ENCODE measurements around the gene RAB3IL1. TPM values are rescaled to one million over a fixed set of nuclear protein-coding genes. Genes with fewer than 3 reads are reported as not detected.
"Not testable (repeated sequence)": the region's sequence is repeated elsewhere in the genome, so short reads cannot be mapped to it uniquely, and the experiment has no call there.

Gene RAB3IL1
- 6.6 and 7.9 TPM in 2 replicates for total RNA-seq (2014; rRNA removed)
- Bru-seq, nascent RNA = percentile 34 among the genes with signal in this experiment
- percentile 44 among the genes with signal in this experiment for BruChase-seq, experiment 1, labeled RNA remaining after a 6-hour chase
- percentile 40 among the genes with signal in this experiment for BruChase-seq, experiment 2, labeled RNA remaining after a 2-hour chase
- long read RNA-seq, partial matches to known transcripts = 3 of 11 reads
- long read RNA-seq, other reads (novel, unspliced or antisense) = 4 of 11 reads

- peak within 1 kb of the TSS; percentile 77 for H2AFZ ChIP-seq (ENCODE audit: low read length)
- H3K4me3 ChIP-seq (ENCODE audit: low read length) = peak within 1 kb of the TSS; percentile 74
- no peak within 1 kb of the TSS for H3K27ac ChIP-seq (ENCODE audit: low read length)
- no peaks in the 10 kb centered on the region for H3K36me3 ChIP-seq (ENCODE audit: low read depth, low read length)
- no peak for TF ChIP-seq EZH2 (IDR thresholded peaks at IDR 0.05; ENCODE audit: low read length, unreplicated experiment)
- no peak for TF ChIP-seq EZH2phosphoT487 (IDR thresholded peaks at IDR 0.05; ENCODE audit: borderline replicate concordance, low read length)
- TF ChIP-seq CTCF (conservative IDR thresholded peaks at IDR 0.05; ENCODE audit: low read depth, low read length) = no peak
- no peaks in the 10 kb centered on the region for H3K4me1 ChIP-seq (ENCODE audit: insufficient read depth, low read length)
- no peaks in the 10 kb centered on the region for H4K20me1 ChIP-seq (ENCODE audit: low read length)
- ChIA-PET CTCF (no interaction called here), POLR2A (ENCODE audit: unreplicated experiment) (interaction anchor here (0.6 kb wide), 1 partner anchor 64 kb away, joined by 7 read pairs; no protein-coding TSS in a partner anchor)
- H3K9me3 ChIP-seq (ENCODE audit: low read length) = no peaks in the 10 kb centered on the region
- no peaks in the 10 kb centered on the region for H3F3A ChIP-seq (ENCODE audit: low read length, unreplicated experiment)
- H3K27me3 ChIP-seq (ENCODE audit: low read length) = peaks cover 9% of the 10 kb centered on the region; the same call in 1 of the 2 replicates
- H3K4me2 ChIP-seq (ENCODE audit: low read length) = peak within 1 kb of the TSS; percentile 96
- peak within 1 kb of the TSS; percentile 32 for H3K9ac ChIP-seq (ENCODE audit: low read length)
- no peaks in the 10 kb centered on the region for H3K9me2 ChIP-seq (replicated peaks; ENCODE audit: low read length)
- H3K79me2 ChIP-seq (ENCODE audit: low read length) = no peaks in the 10 kb centered on the region
- peak; percentile 50 for DNase-seq
- BruUV-seq (replicated peaks) = no TSS peak
- peak; percentile 68 for ATAC-seq
- intact Hi-C loops (cut with micrococcal nuclease) = no loop called here
Measured at GRCh38 chr11:61917334-61918109, at the start of gene RAB3IL1. Gene RAB3IL1 (minus strand): TSS chr11:61917566. CDS start chr11:61917367, 199 bp downstream.

GRCh38 chr11:61966734-61967115 lies 49.4 kb upstream of the RAB3IL1 start:
- H3K4me1 ChIP-seq (ENCODE audit: insufficient read depth, low read length) = peaks cover 48% of the 10 kb centered on the region
- H3K36me3 ChIP-seq (ENCODE audit: low read depth, low read length) = peaks cover 32% of the 10 kb centered on the region
- no peaks in the 10 kb centered on the region for H3K9me3 ChIP-seq (ENCODE audit: low read length)
- DNase-seq (peak; percentile 49), ATAC-seq (no peak)
- TF ChIP-seq EZH2 (IDR thresholded peaks at IDR 0.05; ENCODE audit: low read length, unreplicated experiment) = no peak
- TF ChIP-seq CTCF (conservative IDR thresholded peaks at IDR 0.05; ENCODE audit: low read depth, low read length) = no peak
- no peak for TF ChIP-seq EZH2phosphoT487 (IDR thresholded peaks at IDR 0.05; ENCODE audit: borderline replicate concordance, low read length)
- H3K9ac ChIP-seq (ENCODE audit: low read length) = peak overlapping the region; percentile 96
- H3K79me2 ChIP-seq (ENCODE audit: low read length) = peaks cover 64% of the 10 kb centered on the region
- peak overlapping the region; percentile 95 for H3K4me3 ChIP-seq (ENCODE audit: low read length)
- peak overlapping the region; percentile 93 for H3K4me2 ChIP-seq (ENCODE audit: low read length)
- no TSS peak for BruUV-seq (replicated peaks)
- intact Hi-C loops (cut with micrococcal nuclease) = loop anchor here (1.0 kb wide), 2 partner anchors 59 to 79 kb away; no protein-coding TSS in a partner anchor
- no peak overlapping the region for H2AFZ ChIP-seq (ENCODE audit: low read length)
- H4K20me1 ChIP-seq (ENCODE audit: low read length) = peaks cover 33% of the 10 kb centered on the region
- no peaks in the 10 kb centered on the region for H3K9me2 ChIP-seq (replicated peaks; ENCODE audit: low read length)
- CTCF ChIA-PET = no interaction called here
- H3K27ac ChIP-seq (ENCODE audit: low read length) = peak overlapping the region; percentile 88
- no peaks in the 10 kb centered on the region for H3K27me3 ChIP-seq (ENCODE audit: low read length)
- POLR2A ChIA-PET (ENCODE audit: unreplicated experiment) = interaction anchor here (0.7 to 1.7 kb wide), 4 partner anchors 46 to 150 kb away, joined by 3 to 11 read pairs (median 9); partner anchors contain the start of gene FADS1
- peaks cover 6% of the 10 kb centered on the region for H3F3A ChIP-seq (ENCODE audit: low read length, unreplicated experiment)

- POLR2A ChIA-PET (ENCODE audit: unreplicated experiment) = interaction anchor here (0.9 kb wide), 1 partner anchor 8 kb away, joined by 4 read pairs; no protein-coding TSS in a partner anchor
- H3K4me1 ChIP-seq (ENCODE audit: insufficient read depth, low read length) = peaks cover 28% of the 10 kb centered on the region
- peak overlapping the region; percentile 96 for H3K9ac ChIP-seq (ENCODE audit: low read length)
- H2AFZ ChIP-seq (ENCODE audit: low read length); DNase-seq; H3K9me3 ChIP-seq (ENCODE audit: low read length); CTCF ChIA-PET; ATAC-seq; H3K27me3 ChIP-seq (ENCODE audit: low read length); H3F3A ChIP-seq (ENCODE audit: low read length, unreplicated experiment); H3K9me2 ChIP-seq (replicated peaks; ENCODE audit: low read length): not testable (repeated sequence)
- H3K4me2 ChIP-seq (ENCODE audit: low read length) = peak overlapping the region; percentile 93
- H3K27ac ChIP-seq (ENCODE audit: low read length) = peak overlapping the region; percentile 88
- BruUV-seq (replicated peaks) = TSS peak; percentile 60
- peak overlapping the region; percentile 95 for H3K4me3 ChIP-seq (ENCODE audit: low read length)
- peaks cover 33% of the 10 kb centered on the region for H4K20me1 ChIP-seq (ENCODE audit: low read length)
- H3K36me3 ChIP-seq (ENCODE audit: low read depth, low read length) = peaks cover 32% of the 10 kb centered on the region
- peaks cover 53% of the 10 kb centered on the region for H3K79me2 ChIP-seq (ENCODE audit: low read length)
- intact Hi-C loops (cut with micrococcal nuclease) = loop anchor here (5.0 kb wide), 1 partner anchor 67 kb away; no protein-coding TSS in a partner anchor
Measured at GRCh38 chr11:61964666-61965271, 47.4 kb upstream of the RAB3IL1 start.
